Amniotic stem cell (primary cell): ENCODE data around the gene MR1.

Experiments used
- DNase-seq: peaks from one replicate; lab custom pipeline; 2025; lab: John Stamatoyannopoulos, UW

The MR1 gene

DNA sequence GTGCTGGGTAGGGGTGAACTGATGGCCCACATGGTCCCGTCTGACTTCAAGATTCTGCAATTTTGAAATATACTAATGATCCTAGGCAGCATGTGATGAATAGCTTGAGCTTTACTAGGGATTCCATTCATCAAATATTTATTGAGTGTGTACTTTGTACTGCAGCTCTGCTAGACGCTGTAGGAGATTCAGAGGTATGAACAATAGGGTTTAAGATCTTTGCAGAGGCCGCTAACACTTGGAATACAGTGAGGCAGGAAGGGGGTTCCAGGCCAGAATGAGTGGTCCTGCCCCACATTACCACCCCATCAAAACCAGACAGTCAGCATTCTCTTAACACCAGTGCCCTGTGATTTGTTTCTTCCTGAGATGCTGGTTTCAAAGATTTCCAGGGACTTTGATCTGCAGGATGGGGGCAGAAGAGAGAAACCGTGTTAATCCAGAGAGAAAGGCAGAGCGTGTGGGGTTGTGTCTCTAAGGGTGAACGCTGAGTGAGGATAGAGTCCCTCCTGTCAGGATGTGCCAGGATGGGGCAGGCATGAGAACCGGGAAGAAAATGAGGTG is 74.6 kb downstream of the MR1 start:
- no peak for DNase-seq

DNA sequence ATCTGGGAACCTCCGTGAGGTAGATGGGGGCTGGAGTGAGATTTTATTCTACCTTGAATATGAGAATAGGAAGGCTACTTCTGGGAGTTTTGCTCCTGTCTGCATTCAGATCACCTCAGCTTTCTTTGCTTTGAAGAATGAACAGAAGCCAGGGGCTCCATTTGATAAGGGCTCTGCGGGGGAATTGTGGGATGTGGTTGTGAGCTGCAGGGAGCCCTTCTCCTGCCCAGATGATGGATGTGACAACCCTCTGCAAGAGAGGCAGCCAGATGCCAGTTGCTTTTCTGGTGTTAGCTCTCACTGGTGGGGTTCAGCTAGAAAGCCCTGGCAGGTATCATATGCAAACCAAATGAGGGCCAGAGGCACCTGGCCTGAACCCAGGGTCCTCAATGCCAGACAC is 76.2 kb downstream of the MR1 start:
- no peak for DNase-seq
